Activated naive CD8-positive, alpha-beta T cell (primary cell): ENCODE results near the gene PMFBP1.

ENCODE experiments used
- H3K27ac Mint-ChIP-seq: one replicate; pipeline ENCODE4 v1.8.0; 2021; ENCODE audit warnings: mixed read lengths
- H3K27me3 Mint-ChIP-seq: one replicate; pipeline ENCODE4 v1.8.0; 2021; ENCODE audit warnings: mixed read lengths
- H3K36me3 Mint-ChIP-seq: one replicate; pipeline ENCODE4 v1.8.0; 2021; ENCODE audit warnings: mixed read lengths
- H3K4me1 Mint-ChIP-seq: one replicate; pipeline ENCODE4 v1.8.0; 2021; ENCODE audit warnings: low read depth, mixed read lengths
- H3K4me3 Mint-ChIP-seq: one replicate; pipeline ENCODE4 v1.8.0; 2021; ENCODE audit warnings: mild to moderate bottlenecking, mixed read lengths
- H3K9me3 Mint-ChIP-seq: one replicate; pipeline ENCODE4 v1.8.0; 2021; ENCODE audit warnings: low read depth, mixed read lengths

Gene PMFBP1

GRCh38 chr16:72172105-72173034, at the start of gene PMFBP1:
PMFBP1 (minus strand) TSS chr16:72172155; CDS start chr16:72171208, 947 bp downstream.
- Mint-ChIP-seq H3K9me3 (no peaks in the 10 kb centered on the region), H3K27me3 (no peaks in the 10 kb centered on the region), H3K4me3 (no peak within 1 kb of the TSS), H3K36me3 (peaks cover 3% of the 10 kb centered on the region), H3K4me1 (no peaks in the 10 kb centered on the region), H3K27ac (no peak within 1 kb of the TSS)

- Mint-ChIP-seq H3K27ac (no peak overlapping the region), H3K9me3 (no peaks in the 10 kb centered on the region), H3K4me3 (no peak overlapping the region), H3K27me3 (no peaks in the 10 kb centered on the region), H3K4me1 (no peaks in the 10 kb centered on the region), H3K36me3 (no peaks in the 10 kb centered on the region)
Measured at GRCh38 chr16:72221630-72222024, 49.7 kb upstream of the PMFBP1 start.

GRCh38 chr16:72220875-72221629, 49.1 kb upstream of the PMFBP1 start:
- no peaks in the 10 kb centered on the region for H3K4me1 Mint-ChIP-seq
- H3K27me3 Mint-ChIP-seq, result no peaks in the 10 kb centered on the region
- H3K36me3 Mint-ChIP-seq, result no peaks in the 10 kb centered on the region
- no peaks in the 10 kb centered on the region for H3K9me3 Mint-ChIP-seq
- H3K4me3 Mint-ChIP-seq, result no peak overlapping the region
- H3K27ac Mint-ChIP-seq, result no peak overlapping the region

- peaks cover 12% of the 10 kb centered on the region for H3K9me3 Mint-ChIP-seq
- H3K4me1 Mint-ChIP-seq, result no peaks in the 10 kb centered on the region
- no peak overlapping the region for H3K27ac Mint-ChIP-seq
- no peaks in the 10 kb centered on the region for H3K27me3 Mint-ChIP-seq
- H3K36me3 Mint-ChIP-seq, result no peaks in the 10 kb centered on the region
- H3K4me3 Mint-ChIP-seq, result no peak overlapping the region
Measured at GRCh38 chr16:72219282-72219681, 47.3 kb upstream of the PMFBP1 start.

- H3K27ac Mint-ChIP-seq, result no peak overlapping the region
- H3K36me3 Mint-ChIP-seq, result no peaks in the 10 kb centered on the region
- no peaks in the 10 kb centered on the region for H3K27me3 Mint-ChIP-seq
- H3K9me3 Mint-ChIP-seq, result peaks cover 12% of the 10 kb centered on the region
- no peaks in the 10 kb centered on the region for H3K4me1 Mint-ChIP-seq
- H3K4me3 Mint-ChIP-seq, result no peak overlapping the region
Measured at GRCh38 chr16:72216767-72217166, 44.8 kb upstream of the PMFBP1 start.

- H3K27me3 Mint-ChIP-seq, result no peaks in the 10 kb centered on the region
- no peak overlapping the region for H3K27ac Mint-ChIP-seq
- peaks cover 12% of the 10 kb centered on the region for H3K9me3 Mint-ChIP-seq
- no peak overlapping the region for H3K4me3 Mint-ChIP-seq
- H3K4me1 Mint-ChIP-seq, result no peaks in the 10 kb centered on the region
- no peaks in the 10 kb centered on the region for H3K36me3 Mint-ChIP-seq
Measured at GRCh38 chr16:72214821-72215220, 42.9 kb upstream of the PMFBP1 start.

- Mint-ChIP-seq H3K36me3 (no peaks in the 10 kb centered on the region), H3K9me3 (peaks cover 12% of the 10 kb centered on the region), H3K27ac (no peak overlapping the region), H3K27me3 (no peaks in the 10 kb centered on the region), H3K4me1 (no peaks in the 10 kb centered on the region), H3K4me3 (no peak overlapping the region)
Measured at GRCh38 chr16:72211110-72211509, 39.2 kb upstream of the PMFBP1 start.

- H3K9me3 Mint-ChIP-seq, result peaks cover 12% of the 10 kb centered on the region
- no peak overlapping the region for H3K27ac Mint-ChIP-seq
- H3K27me3 Mint-ChIP-seq, result no peaks in the 10 kb centered on the region
- H3K36me3 Mint-ChIP-seq, result no peaks in the 10 kb centered on the region
- H3K4me3 Mint-ChIP-seq, result no peak overlapping the region
- H3K4me1 Mint-ChIP-seq, result no peaks in the 10 kb centered on the region
Measured at GRCh38 chr16:72210555-72210954, 38.6 kb upstream of the PMFBP1 start.

GRCh38 chr16:72210072-72210471, 38.1 kb upstream of the PMFBP1 start:
- no peak overlapping the region for H3K27ac Mint-ChIP-seq
- H3K4me3 Mint-ChIP-seq, result no peak overlapping the region
- peaks cover 7% of the 10 kb centered on the region for H3K9me3 Mint-ChIP-seq
- H3K4me1 Mint-ChIP-seq, result no peaks in the 10 kb centered on the region
- no peaks in the 10 kb centered on the region for H3K27me3 Mint-ChIP-seq
- no peaks in the 10 kb centered on the region for H3K36me3 Mint-ChIP-seq

- Mint-ChIP-seq H3K27ac (no peak overlapping the region), H3K27me3 (no peaks in the 10 kb centered on the region), H3K4me1 (peaks cover 7% of the 10 kb centered on the region), H3K36me3 (no peaks in the 10 kb centered on the region), H3K9me3 (no peaks in the 10 kb centered on the region), H3K4me3 (no peak overlapping the region)
Measured at GRCh38 chr16:72206299-72206698, 34.3 kb upstream of the PMFBP1 start.

GRCh38 chr16:72203401-72203800, 31.4 kb upstream of the PMFBP1 start:
- Mint-ChIP-seq H3K4me3 (no peak overlapping the region), H3K27ac (no peak overlapping the region), H3K36me3 (peaks cover 2% of the 10 kb centered on the region), H3K9me3 (no peaks in the 10 kb centered on the region), H3K27me3 (no peaks in the 10 kb centered on the region), H3K4me1 (peaks cover 7% of the 10 kb centered on the region)

GRCh38 chr16:72202014-72202413, 30.1 kb upstream of the PMFBP1 start:
- H3K9me3 Mint-ChIP-seq, result no peaks in the 10 kb centered on the region
- H3K36me3 Mint-ChIP-seq, result peaks cover 2% of the 10 kb centered on the region
- no peak overlapping the region for H3K4me3 Mint-ChIP-seq
- H3K27ac Mint-ChIP-seq, result no peak overlapping the region
- H3K4me1 Mint-ChIP-seq, result peaks cover 7% of the 10 kb centered on the region
- no peaks in the 10 kb centered on the region for H3K27me3 Mint-ChIP-seq

GRCh38 chr16:72201387-72201786, 29.4 kb upstream of the PMFBP1 start:
- Mint-ChIP-seq H3K27ac (no peak overlapping the region), H3K36me3 (peaks cover 2% of the 10 kb centered on the region), H3K9me3 (no peaks in the 10 kb centered on the region), H3K4me1 (peaks cover 7% of the 10 kb centered on the region), H3K4me3 (no peak overlapping the region), H3K27me3 (no peaks in the 10 kb centered on the region)

GRCh38 chr16:72199761-72200337, 27.9 kb upstream of the PMFBP1 start:
- no peak overlapping the region for H3K4me3 Mint-ChIP-seq
- H3K36me3 Mint-ChIP-seq, result peaks cover 2% of the 10 kb centered on the region
- peaks cover 7% of the 10 kb centered on the region for H3K4me1 Mint-ChIP-seq
- no peaks in the 10 kb centered on the region for H3K9me3 Mint-ChIP-seq
- no peak overlapping the region for H3K27ac Mint-ChIP-seq
- H3K27me3 Mint-ChIP-seq, result no peaks in the 10 kb centered on the region

GRCh38 chr16:72198771-72199201, 26.8 kb upstream of the PMFBP1 start:
- Mint-ChIP-seq H3K27ac (no peak overlapping the region), H3K4me3 (no peak overlapping the region), H3K27me3 (no peaks in the 10 kb centered on the region), H3K9me3 (no peaks in the 10 kb centered on the region), H3K36me3 (peaks cover 2% of the 10 kb centered on the region), H3K4me1 (peaks cover 7% of the 10 kb centered on the region)
